ENCODE measurements around the gene FIGLA. TPM values are rescaled to one million over a fixed set of nuclear protein-coding genes. Genes with fewer than 3 reads are reported as not detected.

The FIGLA gene
- total RNA-seq, 1 experiment from 2014 or later, result not detected

DNA sequence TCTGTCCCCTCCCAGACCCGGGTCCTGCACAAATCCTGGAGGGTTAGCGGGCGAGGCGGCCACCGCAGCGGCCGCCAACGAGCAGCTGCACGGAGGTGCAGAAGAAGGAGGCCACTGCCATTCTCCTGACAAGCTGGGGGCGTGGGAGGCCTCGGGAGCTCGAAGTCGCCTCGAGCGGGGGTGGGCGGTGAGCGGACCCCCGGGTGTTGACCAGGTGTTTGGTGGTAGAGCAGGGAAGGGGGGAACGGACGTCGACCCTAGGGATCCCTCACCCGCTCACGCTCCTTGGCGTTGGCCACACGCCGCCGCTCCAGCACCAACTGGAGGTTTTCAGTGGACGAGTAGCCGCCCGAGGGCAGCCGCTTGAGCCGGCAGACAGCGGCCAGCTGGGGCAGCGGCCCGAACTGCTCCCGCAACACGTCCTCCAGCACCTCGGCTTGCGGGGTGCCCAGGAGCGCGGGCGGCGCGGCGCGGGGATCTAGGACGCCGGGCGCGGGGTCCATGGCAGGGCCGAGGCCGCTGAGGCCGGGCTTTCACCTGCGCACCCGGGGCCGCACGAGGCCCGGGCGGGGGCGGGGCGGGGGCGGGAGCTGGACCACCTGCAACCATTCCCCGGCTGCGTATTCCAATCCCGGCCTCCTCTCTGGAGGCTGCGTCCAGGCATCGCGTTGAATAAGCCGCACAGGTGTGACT lies at the start of gene FIGLA (continued):
- no peak for TF ChIP-seq ZNF425 (CRISPR knock-in tag; conservative IDR thresholded peaks at IDR 0.05)
- TF ChIP-seq, protein P1, sequence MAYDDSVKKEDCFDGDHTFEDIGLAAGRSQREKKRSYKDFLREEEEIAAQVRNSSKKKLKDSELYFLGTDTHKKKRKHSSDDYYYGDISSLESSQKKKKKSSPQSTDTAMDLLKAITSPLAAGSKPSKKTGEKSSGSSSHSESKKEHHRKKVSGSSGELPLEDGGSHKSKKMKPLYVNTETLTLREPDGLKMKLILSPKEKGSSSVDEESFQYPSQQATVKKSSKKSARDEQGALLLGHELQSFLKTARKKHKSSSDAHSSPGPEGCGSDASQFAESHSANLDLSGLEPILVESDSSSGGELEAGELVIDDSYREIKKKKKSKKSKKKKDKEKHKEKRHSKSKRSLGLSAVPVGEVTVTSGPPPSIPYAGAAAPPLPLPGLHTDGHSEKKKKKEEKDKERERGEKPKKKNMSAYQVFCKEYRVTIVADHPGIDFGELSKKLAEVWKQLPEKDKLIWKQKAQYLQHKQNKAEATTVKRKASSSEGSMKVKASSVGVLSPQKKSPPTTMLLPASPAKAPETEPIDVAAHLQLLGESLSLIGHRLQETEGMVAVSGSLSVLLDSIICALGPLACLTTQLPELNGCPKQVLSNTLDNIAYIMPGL (CRISPR knock-in tag; IDR thresholded peaks at IDR 0.05), result no peak
- TF ChIP-seq USF1 (CRISPR knock-in tag; IDR thresholded peaks at IDR 0.05), result no peak
- TF ChIP-seq, protein P2, sequence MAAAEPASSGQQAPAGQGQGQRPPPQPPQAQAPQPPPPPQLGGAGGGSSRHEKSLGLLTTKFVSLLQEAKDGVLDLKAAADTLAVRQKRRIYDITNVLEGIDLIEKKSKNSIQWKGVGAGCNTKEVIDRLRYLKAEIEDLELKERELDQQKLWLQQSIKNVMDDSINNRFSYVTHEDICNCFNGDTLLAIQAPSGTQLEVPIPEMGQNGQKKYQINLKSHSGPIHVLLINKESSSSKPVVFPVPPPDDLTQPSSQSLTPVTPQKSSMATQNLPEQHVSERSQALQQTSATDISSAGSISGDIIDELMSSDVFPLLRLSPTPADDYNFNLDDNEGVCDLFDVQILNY (CRISPR knock-in tag; IDR thresholded peaks at IDR 0.05), result no peak
- TF ChIP-seq OVOL2 (CRISPR knock-in tag; IDR thresholded peaks at IDR 0.05; ENCODE audit: borderline replicate concordance), result no peak
- TF ChIP-seq NR3C1 (CRISPR knock-in tag; conservative IDR thresholded peaks at IDR 0.05; ENCODE audit: low read depth), result no peak
- no peak for TF ChIP-seq SMAD3 (CRISPR knock-in tag; IDR thresholded peaks at IDR 0.05; ENCODE audit: borderline replicate concordance)
- no peak for TF ChIP-seq MLX (CRISPR knock-in tag; IDR thresholded peaks at IDR 0.05)
- no peak for TF ChIP-seq SOX15 (CRISPR knock-in tag; IDR thresholded peaks at IDR 0.05)
- no peak for TF ChIP-seq ZNF317 (CRISPR knock-in tag; IDR thresholded peaks at IDR 0.05; ENCODE audit: borderline replicate concordance, low read depth)
- TF ChIP-seq, protein P3, sequence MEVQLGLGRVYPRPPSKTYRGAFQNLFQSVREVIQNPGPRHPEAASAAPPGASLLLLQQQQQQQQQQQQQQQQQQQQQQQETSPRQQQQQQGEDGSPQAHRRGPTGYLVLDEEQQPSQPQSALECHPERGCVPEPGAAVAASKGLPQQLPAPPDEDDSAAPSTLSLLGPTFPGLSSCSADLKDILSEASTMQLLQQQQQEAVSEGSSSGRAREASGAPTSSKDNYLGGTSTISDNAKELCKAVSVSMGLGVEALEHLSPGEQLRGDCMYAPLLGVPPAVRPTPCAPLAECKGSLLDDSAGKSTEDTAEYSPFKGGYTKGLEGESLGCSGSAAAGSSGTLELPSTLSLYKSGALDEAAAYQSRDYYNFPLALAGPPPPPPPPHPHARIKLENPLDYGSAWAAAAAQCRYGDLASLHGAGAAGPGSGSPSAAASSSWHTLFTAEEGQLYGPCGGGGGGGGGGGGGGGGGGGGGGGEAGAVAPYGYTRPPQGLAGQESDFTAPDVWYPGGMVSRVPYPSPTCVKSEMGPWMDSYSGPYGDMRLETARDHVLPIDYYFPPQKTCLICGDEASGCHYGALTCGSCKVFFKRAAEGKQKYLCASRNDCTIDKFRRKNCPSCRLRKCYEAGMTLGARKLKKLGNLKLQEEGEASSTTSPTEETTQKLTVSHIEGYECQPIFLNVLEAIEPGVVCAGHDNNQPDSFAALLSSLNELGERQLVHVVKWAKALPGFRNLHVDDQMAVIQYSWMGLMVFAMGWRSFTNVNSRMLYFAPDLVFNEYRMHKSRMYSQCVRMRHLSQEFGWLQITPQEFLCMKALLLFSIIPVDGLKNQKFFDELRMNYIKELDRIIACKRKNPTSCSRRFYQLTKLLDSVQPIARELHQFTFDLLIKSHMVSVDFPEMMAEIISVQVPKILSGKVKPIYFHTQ (CRISPR knock-in tag; IDR thresholded peaks at IDR 0.05), result no peak

DNA sequence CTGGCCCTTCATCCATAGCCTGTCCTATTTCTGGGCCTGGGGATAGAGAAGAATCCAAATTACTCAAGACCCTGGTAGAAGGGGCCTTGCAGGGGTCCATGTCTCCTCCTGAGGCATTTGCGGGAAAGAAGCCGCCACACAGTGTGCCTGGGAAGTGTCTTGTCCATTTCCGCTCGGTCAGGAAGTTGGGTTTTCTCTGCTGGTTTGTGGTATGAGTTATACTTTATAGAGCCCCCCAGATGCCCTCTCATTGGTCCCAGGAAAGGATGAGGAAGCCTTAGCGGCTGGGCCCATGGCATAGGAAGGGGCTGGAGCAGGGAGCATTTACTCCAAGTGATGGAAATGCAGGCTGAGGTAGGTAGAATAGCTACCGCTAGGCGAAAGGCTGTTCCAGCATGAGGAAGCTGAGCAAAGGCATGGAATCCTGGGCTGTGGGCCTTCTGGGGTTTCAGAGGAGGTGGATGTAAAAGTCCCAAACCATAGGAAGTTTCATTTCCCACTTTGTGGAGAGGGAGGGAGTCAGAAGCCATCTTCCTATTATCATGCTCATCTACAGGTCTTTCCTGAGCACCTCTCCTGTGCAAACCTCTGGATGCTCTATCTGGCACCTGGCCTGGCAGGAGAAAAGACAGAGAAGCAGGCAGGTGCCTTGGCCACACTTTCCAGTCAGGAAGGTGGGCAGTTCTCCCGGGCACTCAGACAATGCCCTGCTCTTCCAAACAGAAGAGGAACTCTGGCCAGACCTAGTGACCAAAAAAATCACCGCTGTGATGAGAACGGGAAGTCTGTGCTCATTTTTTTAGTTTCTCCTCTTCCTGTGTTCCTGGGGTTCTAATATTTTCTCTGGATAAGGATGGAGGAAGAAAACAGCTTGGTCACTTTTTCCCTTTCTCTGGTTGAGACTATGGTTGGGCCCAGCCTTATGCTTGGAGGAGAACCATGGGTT lies 47.8 kb upstream of the FIGLA start:
- peaks cover 8% of the 10 kb centered on the region; the same call in 1 of the 2 replicates for H3K4me1 Mint-ChIP-seq
- no peak overlapping the region for H3K4me3 Mint-ChIP-seq
- no peak overlapping the region for H3K27ac Mint-ChIP-seq
- peaks cover 4% of the 10 kb centered on the region for H3K36me3 Mint-ChIP-seq
- ChIA-PET POLR2A (no interaction called here), CTCF (interaction anchor here (1.8 kb wide), 1 partner anchor 122 kb away, joined by 5 read pairs; no protein-coding TSS in a partner anchor)
- DNase-seq (ENCODE audit: low spot score) (no peak), ATAC-seq (no peak)
- H3K27me3 Mint-ChIP-seq (ENCODE audit: low read depth), result peaks cover 21% of the 10 kb centered on the region
- peaks cover 19% of the 10 kb centered on the region for H3K9me3 Mint-ChIP-seq
- TF ChIP-seq, protein P4, sequence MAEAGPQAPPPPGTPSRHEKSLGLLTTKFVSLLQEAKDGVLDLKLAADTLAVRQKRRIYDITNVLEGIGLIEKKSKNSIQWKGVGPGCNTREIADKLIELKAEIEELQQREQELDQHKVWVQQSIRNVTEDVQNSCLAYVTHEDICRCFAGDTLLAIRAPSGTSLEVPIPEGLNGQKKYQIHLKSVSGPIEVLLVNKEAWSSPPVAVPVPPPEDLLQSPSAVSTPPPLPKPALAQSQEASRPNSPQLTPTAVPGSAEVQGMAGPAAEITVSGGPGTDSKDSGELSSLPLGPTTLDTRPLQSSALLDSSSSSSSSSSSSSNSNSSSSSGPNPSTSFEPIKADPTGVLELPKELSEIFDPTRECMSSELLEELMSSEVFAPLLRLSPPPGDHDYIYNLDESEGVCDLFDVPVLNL (CRISPR knock-in tag; IDR thresholded peaks at IDR 0.05; ENCODE audit: borderline replicate concordance, low read depth), result no peak
- TF ChIP-seq, protein P5, sequence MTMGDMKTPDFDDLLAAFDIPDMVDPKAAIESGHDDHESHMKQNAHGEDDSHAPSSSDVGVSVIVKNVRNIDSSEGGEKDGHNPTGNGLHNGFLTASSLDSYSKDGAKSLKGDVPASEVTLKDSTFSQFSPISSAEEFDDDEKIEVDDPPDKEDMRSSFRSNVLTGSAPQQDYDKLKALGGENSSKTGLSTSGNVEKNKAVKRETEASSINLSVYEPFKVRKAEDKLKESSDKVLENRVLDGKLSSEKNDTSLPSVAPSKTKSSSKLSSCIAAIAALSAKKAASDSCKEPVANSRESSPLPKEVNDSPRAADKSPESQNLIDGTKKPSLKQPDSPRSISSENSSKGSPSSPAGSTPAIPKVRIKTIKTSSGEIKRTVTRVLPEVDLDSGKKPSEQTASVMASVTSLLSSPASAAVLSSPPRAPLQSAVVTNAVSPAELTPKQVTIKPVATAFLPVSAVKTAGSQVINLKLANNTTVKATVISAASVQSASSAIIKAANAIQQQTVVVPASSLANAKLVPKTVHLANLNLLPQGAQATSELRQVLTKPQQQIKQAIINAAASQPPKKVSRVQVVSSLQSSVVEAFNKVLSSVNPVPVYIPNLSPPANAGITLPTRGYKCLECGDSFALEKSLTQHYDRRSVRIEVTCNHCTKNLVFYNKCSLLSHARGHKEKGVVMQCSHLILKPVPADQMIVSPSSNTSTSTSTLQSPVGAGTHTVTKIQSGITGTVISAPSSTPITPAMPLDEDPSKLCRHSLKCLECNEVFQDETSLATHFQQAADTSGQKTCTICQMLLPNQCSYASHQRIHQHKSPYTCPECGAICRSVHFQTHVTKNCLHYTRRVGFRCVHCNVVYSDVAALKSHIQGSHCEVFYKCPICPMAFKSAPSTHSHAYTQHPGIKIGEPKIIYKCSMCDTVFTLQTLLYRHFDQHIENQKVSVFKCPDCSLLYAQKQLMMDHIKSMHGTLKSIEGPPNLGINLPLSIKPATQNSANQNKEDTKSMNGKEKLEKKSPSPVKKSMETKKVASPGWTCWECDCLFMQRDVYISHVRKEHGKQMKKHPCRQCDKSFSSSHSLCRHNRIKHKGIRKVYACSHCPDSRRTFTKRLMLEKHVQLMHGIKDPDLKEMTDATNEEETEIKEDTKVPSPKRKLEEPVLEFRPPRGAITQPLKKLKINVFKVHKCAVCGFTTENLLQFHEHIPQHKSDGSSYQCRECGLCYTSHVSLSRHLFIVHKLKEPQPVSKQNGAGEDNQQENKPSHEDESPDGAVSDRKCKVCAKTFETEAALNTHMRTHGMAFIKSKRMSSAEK (CRISPR knock-in tag; IDR thresholded peaks at IDR 0.05; ENCODE audit: borderline replicate concordance), result no peak
- TF ChIP-seq NFATC4 (CRISPR knock-in tag; IDR thresholded peaks at IDR 0.05) (no peak), NR2C2 (CRISPR knock-in tag; IDR thresholded peaks at IDR 0.05) (no peak)

Data from WTC11 (cell line).